Measurements from ENCODE around the gene PAQR7. TPM values are rescaled to one million over a fixed set of nuclear protein-coding genes. Genes with fewer than 3 reads are reported as not detected.

PAQR7 gene
- total and polyA plus RNA-seq, 2 experiments from 2014 or later, result 4.0 to 5.2 TPM

DNA sequence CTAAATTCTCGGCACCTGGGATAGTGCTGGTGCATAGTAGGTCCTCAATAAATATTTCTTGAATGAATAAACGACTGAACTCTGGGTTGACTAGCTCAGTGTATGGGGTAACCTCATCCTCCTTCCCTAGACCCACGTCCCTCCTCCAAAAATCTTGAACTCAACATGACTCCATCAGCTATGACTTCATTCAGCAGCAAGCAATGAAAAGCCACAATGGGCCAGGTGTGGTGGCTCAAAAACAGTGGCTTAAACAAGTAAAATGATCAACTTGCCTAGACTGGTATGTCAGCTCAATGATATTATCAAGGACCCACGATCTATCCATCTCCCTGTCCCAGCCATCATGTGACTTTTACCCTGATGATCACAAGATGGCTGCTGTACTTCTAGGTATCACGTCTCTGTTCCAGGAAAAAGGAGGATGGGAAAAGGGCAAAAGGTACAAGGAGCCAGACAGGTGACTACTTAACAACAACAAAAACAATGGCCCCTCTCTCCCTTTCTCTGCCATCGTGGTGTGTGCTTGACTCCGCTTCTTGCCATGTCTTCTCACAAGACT is 13.0 kb upstream of the PAQR7 start:
- Mint-ChIP-seq H3K27ac (no peak overlapping the region), H3K36me3 (ENCODE audit: low read depth) (no peaks in the 10 kb centered on the region), H3K27me3 (ENCODE audit: insufficient read depth, low read depth, poor library complexity) (peaks cover 9% of the 10 kb centered on the region), H3K9me3 (no peaks in the 10 kb centered on the region), H3K4me1 (peaks cover 23% of the 10 kb centered on the region; the same call in 2 of the 3 replicates), H3K4me3 (no peak overlapping the region)
- H3K27ac ChIP-seq (ENCODE audit: low read depth), result no peak overlapping the region
- no peaks in the 10 kb centered on the region for H3K36me3 ChIP-seq (ENCODE audit: insufficient read depth)
- H3K27me3 ChIP-seq (ENCODE audit: insufficient read depth), result no peaks in the 10 kb centered on the region
- H3K4me2 ChIP-seq, result no peak overlapping the region
- no peak overlapping the region for H3K4me3 ChIP-seq
- no peaks in the 10 kb centered on the region for H3K79me2 ChIP-seq (replicated peaks; ENCODE audit: insufficient read depth)
- ATAC-seq (no peak), DNase-seq (ENCODE audit: low spot score) (no peak)
- H4K20me1 ChIP-seq (replicated peaks; ENCODE audit: insufficient read depth), result no peaks in the 10 kb centered on the region
- peaks cover 21% of the 10 kb centered on the region for H3K4me1 ChIP-seq (ENCODE audit: insufficient read depth)
- H2AFZ ChIP-seq, result no peak overlapping the region
- no peak for TF ChIP-seq ZNF331 (CRISPR knock-in tag; IDR thresholded peaks at IDR 0.05; ENCODE audit: low read depth)
- TF ChIP-seq, protein P1, sequence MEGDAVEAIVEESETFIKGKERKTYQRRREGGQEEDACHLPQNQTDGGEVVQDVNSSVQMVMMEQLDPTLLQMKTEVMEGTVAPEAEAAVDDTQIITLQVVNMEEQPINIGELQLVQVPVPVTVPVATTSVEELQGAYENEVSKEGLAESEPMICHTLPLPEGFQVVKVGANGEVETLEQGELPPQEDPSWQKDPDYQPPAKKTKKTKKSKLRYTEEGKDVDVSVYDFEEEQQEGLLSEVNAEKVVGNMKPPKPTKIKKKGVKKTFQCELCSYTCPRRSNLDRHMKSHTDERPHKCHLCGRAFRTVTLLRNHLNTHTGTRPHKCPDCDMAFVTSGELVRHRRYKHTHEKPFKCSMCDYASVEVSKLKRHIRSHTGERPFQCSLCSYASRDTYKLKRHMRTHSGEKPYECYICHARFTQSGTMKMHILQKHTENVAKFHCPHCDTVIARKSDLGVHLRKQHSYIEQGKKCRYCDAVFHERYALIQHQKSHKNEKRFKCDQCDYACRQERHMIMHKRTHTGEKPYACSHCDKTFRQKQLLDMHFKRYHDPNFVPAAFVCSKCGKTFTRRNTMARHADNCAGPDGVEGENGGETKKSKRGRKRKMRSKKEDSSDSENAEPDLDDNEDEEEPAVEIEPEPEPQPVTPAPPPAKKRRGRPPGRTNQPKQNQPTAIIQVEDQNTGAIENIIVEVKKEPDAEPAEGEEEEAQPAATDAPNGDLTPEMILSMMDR (conservative IDR thresholded peaks at IDR 0.05; ENCODE audit: low read depth in 2 of 2), result no peak
- TF ChIP-seq, protein P2, sequence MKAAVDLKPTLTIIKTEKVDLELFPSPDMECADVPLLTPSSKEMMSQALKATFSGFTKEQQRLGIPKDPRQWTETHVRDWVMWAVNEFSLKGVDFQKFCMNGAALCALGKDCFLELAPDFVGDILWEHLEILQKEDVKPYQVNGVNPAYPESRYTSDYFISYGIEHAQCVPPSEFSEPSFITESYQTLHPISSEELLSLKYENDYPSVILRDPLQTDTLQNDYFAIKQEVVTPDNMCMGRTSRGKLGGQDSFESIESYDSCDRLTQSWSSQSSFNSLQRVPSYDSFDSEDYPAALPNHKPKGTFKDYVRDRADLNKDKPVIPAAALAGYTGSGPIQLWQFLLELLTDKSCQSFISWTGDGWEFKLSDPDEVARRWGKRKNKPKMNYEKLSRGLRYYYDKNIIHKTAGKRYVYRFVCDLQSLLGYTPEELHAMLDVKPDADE (IDR thresholded peaks at IDR 0.05), result no peak
- TF ChIP-seq, protein P3, sequence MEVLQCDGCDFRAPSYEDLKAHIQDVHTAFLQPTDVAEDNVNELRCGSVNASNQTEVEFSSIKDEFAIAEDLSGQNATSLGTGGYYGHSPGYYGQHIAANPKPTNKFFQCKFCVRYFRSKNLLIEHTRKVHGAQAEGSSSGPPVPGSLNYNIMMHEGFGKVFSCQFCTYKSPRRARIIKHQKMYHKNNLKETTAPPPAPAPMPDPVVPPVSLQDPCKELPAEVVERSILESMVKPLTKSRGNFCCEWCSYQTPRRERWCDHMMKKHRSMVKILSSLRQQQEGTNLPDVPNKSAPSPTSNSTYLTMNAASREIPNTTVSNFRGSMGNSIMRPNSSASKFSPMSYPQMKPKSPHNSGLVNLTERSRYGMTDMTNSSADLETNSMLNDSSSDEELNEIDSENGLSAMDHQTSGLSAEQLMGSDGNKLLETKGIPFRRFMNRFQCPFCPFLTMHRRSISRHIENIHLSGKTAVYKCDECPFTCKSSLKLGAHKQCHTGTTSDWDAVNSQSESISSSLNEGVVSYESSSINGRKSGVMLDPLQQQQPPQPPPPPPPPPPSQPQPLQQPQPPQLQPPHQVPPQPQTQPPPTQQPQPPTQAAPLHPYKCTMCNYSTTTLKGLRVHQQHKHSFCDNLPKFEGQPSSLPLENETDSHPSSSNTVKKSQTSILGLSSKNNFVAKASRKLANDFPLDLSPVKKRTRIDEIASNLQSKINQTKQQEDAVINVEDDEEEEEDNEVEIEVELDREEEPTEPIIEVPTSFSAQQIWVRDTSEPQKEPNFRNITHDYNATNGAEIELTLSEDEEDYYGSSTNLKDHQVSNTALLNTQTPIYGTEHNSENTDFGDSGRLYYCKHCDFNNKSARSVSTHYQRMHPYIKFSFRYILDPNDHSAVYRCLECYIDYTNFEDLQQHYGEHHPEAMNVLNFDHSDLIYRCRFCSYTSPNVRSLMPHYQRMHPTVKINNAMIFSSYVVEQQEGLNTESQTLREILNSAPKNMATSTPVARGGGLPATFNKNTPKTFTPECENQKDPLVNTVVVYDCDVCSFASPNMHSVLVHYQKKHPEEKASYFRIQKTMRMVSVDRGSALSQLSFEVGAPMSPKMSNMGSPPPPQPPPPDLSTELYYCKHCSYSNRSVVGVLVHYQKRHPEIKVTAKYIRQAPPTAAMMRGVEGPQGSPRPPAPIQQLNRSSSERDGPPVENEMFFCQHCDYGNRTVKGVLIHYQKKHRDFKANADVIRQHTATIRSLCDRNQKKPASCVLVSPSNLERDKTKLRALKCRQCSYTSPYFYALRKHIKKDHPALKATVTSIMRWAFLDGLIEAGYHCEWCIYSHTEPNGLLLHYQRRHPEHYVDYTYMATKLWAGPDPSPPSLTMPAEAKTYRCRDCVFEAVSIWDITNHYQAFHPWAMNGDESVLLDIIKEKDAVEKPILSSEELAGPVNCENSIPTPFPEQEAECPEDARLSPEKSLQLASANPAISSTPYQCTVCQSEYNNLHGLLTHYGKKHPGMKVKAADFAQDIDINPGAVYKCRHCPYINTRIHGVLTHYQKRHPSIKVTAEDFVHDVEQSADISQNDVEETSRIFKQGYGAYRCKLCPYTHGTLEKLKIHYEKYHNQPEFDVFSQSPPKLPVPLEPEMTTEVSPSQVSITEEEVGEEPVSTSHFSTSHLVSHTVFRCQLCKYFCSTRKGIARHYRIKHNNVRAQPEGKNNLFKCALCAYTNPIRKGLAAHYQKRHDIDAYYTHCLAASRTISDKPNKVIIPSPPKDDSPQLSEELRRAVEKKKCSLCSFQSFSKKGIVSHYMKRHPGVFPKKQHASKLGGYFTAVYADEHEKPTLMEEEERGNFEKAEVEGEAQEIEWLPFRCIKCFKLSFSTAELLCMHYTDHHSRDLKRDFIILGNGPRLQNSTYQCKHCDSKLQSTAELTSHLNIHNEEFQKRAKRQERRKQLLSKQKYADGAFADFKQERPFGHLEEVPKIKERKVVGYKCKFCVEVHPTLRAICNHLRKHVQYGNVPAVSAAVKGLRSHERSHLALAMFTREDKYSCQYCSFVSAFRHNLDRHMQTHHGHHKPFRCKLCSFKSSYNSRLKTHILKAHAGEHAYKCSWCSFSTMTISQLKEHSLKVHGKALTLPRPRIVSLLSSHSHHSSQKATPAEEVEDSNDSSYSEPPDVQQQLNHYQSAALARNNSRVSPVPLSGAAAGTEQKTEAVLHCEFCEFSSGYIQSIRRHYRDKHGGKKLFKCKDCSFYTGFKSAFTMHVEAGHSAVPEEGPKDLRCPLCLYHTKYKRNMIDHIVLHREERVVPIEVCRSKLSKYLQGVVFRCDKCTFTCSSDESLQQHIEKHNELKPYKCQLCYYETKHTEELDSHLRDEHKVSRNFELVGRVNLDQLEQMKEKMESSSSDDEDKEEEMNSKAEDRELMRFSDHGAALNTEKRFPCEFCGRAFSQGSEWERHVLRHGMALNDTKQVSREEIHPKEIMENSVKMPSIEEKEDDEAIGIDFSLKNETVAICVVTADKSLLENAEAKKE (CRISPR knock-in tag; IDR thresholded peaks at IDR 0.05), result no peak
- no peak for TF ChIP-seq EZH2phosphoT487 (IDR thresholded peaks at IDR 0.05; ENCODE audit: unreplicated experiment)
- TF ChIP-seq EZH2 (IDR thresholded peaks at IDR 0.05; ENCODE audit: low read depth, unreplicated experiment), result no peak
- no peak for TF ChIP-seq CREB1 (CRISPR knock-in tag; IDR thresholded peaks at IDR 0.05; ENCODE audit: low read depth)
- TF ChIP-seq, protein P4, sequence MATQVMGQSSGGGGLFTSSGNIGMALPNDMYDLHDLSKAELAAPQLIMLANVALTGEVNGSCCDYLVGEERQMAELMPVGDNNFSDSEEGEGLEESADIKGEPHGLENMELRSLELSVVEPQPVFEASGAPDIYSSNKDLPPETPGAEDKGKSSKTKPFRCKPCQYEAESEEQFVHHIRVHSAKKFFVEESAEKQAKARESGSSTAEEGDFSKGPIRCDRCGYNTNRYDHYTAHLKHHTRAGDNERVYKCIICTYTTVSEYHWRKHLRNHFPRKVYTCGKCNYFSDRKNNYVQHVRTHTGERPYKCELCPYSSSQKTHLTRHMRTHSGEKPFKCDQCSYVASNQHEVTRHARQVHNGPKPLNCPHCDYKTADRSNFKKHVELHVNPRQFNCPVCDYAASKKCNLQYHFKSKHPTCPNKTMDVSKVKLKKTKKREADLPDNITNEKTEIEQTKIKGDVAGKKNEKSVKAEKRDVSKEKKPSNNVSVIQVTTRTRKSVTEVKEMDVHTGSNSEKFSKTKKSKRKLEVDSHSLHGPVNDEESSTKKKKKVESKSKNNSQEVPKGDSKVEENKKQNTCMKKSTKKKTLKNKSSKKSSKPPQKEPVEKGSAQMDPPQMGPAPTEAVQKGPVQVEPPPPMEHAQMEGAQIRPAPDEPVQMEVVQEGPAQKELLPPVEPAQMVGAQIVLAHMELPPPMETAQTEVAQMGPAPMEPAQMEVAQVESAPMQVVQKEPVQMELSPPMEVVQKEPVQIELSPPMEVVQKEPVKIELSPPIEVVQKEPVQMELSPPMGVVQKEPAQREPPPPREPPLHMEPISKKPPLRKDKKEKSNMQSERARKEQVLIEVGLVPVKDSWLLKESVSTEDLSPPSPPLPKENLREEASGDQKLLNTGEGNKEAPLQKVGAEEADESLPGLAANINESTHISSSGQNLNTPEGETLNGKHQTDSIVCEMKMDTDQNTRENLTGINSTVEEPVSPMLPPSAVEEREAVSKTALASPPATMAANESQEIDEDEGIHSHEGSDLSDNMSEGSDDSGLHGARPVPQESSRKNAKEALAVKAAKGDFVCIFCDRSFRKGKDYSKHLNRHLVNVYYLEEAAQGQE (IDR thresholded peaks at IDR 0.05; ENCODE audit: unreplicated experiment), result no peak
- TF ChIP-seq POLR2AphosphoS5 (IDR thresholded peaks at IDR 0.05; ENCODE audit: low read depth), result no peak
- H3K9me2 ChIP-seq (ENCODE audit: insufficient read depth), result no peaks in the 10 kb centered on the region
- no peaks in the 10 kb centered on the region for H3F3A ChIP-seq (replicated peaks; ENCODE audit: low read depth)

Data from GM23338 (cell line).